ENCODE data around the gene WNT4. TPM values are rescaled to one million over a fixed set of nuclear protein-coding genes. Genes with fewer than 3 reads are reported as not detected.
A peak's percentile ranks its signal among the peaks of the same experiment; 100 is the strongest.

WNT4 gene
- not detected in 2 replicates for total RNA-seq

GRCh38 chr1:22143065-22144033 is at the start of gene WNT4:
Gene WNT4, minus strand, starts transcription at chr1:22143097. Its CDS starts 175 bp downstream, at chr1:22142922.
- intact Hi-C loops (cut with micrococcal nuclease) = no loop called here
- H3K4me3 Mint-ChIP-seq = peak within 1 kb of the TSS; percentile 72
- DNase-seq (ENCODE audit: low spot score) = peak; percentile 6
- H3K4me1 Mint-ChIP-seq (ENCODE audit: low read depth) = peaks cover 8% of the 10 kb centered on the region
- peak within 1 kb of the TSS; percentile 34 for H3K27ac Mint-ChIP-seq
- no peaks in the 10 kb centered on the region for H3K9me3 Mint-ChIP-seq
- H3K36me3 Mint-ChIP-seq (ENCODE audit: low read depth) = peaks cover 3% of the 10 kb centered on the region
- H3K27me3 Mint-ChIP-seq (ENCODE audit: insufficient read depth) = peaks cover 54% of the 10 kb centered on the region

GRCh38 chr1:22190731-22191130 is 47.8 kb upstream of the WNT4 start:
- Mint-ChIP-seq H3K36me3 (ENCODE audit: low read depth) (no peaks in the 10 kb centered on the region), H3K27ac (no peak overlapping the region), H3K27me3 (ENCODE audit: insufficient read depth) (peaks cover 9% of the 10 kb centered on the region), H3K4me1 (ENCODE audit: low read depth) (no peaks in the 10 kb centered on the region), H3K4me3 (no peak overlapping the region), H3K9me3 (no peaks in the 10 kb centered on the region)
- intact Hi-C loops (cut with micrococcal nuclease) = no loop called here
- DNase-seq (ENCODE audit: low spot score) = no peak

GRCh38 chr1:22190251-22190650 is 47.4 kb upstream of the WNT4 start:
- no peak for DNase-seq (ENCODE audit: low spot score)
- Mint-ChIP-seq H3K4me1 (ENCODE audit: low read depth) (no peaks in the 10 kb centered on the region), H3K36me3 (ENCODE audit: low read depth) (no peaks in the 10 kb centered on the region), H3K9me3 (no peaks in the 10 kb centered on the region), H3K27me3 (ENCODE audit: insufficient read depth) (peaks cover 13% of the 10 kb centered on the region), H3K27ac (no peak overlapping the region), H3K4me3 (no peak overlapping the region)
- intact Hi-C loops (cut with micrococcal nuclease) = no loop called here

GRCh38 chr1:22189619-22190018 is 46.7 kb upstream of the WNT4 start:
- Mint-ChIP-seq H3K27me3 (ENCODE audit: insufficient read depth) (peaks cover 13% of the 10 kb centered on the region), H3K27ac (no peak overlapping the region), H3K9me3 (no peaks in the 10 kb centered on the region), H3K4me1 (ENCODE audit: low read depth) (no peaks in the 10 kb centered on the region), H3K4me3 (no peak overlapping the region), H3K36me3 (ENCODE audit: low read depth) (no peaks in the 10 kb centered on the region)
- intact Hi-C loops (cut with micrococcal nuclease) = no loop called here
- DNase-seq (ENCODE audit: low spot score) = no peak

GRCh38 chr1:22188914-22189313 is 46.0 kb upstream of the WNT4 start:
- no peaks in the 10 kb centered on the region for H3K9me3 Mint-ChIP-seq
- H3K36me3 Mint-ChIP-seq (ENCODE audit: low read depth) = no peaks in the 10 kb centered on the region
- H3K27me3 Mint-ChIP-seq (ENCODE audit: insufficient read depth) = peaks cover 13% of the 10 kb centered on the region
- H3K27ac Mint-ChIP-seq = no peak overlapping the region
- DNase-seq (ENCODE audit: low spot score) = no peak
- intact Hi-C loops (cut with micrococcal nuclease) = no loop called here
- H3K4me3 Mint-ChIP-seq = no peak overlapping the region
- H3K4me1 Mint-ChIP-seq (ENCODE audit: low read depth) = no peaks in the 10 kb centered on the region

GRCh38 chr1:22188436-22188835 is 45.5 kb upstream of the WNT4 start:
- Mint-ChIP-seq H3K27ac (no peak overlapping the region), H3K27me3 (ENCODE audit: insufficient read depth) (peaks cover 16% of the 10 kb centered on the region), H3K4me1 (ENCODE audit: low read depth) (no peaks in the 10 kb centered on the region), H3K36me3 (ENCODE audit: low read depth) (no peaks in the 10 kb centered on the region), H3K9me3 (no peaks in the 10 kb centered on the region), H3K4me3 (no peak overlapping the region)
- intact Hi-C loops (cut with micrococcal nuclease) = no loop called here
- no peak for DNase-seq (ENCODE audit: low spot score)

- Mint-ChIP-seq H3K4me3 (no peak overlapping the region), H3K4me1 (ENCODE audit: low read depth) (no peaks in the 10 kb centered on the region), H3K27ac (no peak overlapping the region), H3K36me3 (ENCODE audit: low read depth) (no peaks in the 10 kb centered on the region), H3K9me3 (no peaks in the 10 kb centered on the region), H3K27me3 (ENCODE audit: insufficient read depth) (peaks cover 17% of the 10 kb centered on the region)
- intact Hi-C loops (cut with micrococcal nuclease) = no loop called here
- no peak for DNase-seq (ENCODE audit: low spot score)
Observed at GRCh38 chr1:22186311-22186710, 43.4 kb upstream of the WNT4 start.

GRCh38 chr1:22184892-22185612 is 42.2 kb upstream of the WNT4 start:
- Mint-ChIP-seq H3K27ac (no peak overlapping the region), H3K36me3 (ENCODE audit: low read depth) (no peaks in the 10 kb centered on the region), H3K9me3 (no peaks in the 10 kb centered on the region), H3K4me1 (ENCODE audit: low read depth) (no peaks in the 10 kb centered on the region), H3K27me3 (ENCODE audit: insufficient read depth) (peaks cover 20% of the 10 kb centered on the region), H3K4me3 (no peak overlapping the region)
- no peak for DNase-seq (ENCODE audit: low spot score)
- intact Hi-C loops (cut with micrococcal nuclease) = no loop called here

- intact Hi-C loops (cut with micrococcal nuclease) = no loop called here
- no peak for DNase-seq (ENCODE audit: low spot score)
- Mint-ChIP-seq H3K27ac (no peak overlapping the region), H3K4me3 (no peak overlapping the region), H3K36me3 (ENCODE audit: low read depth) (no peaks in the 10 kb centered on the region), H3K9me3 (no peaks in the 10 kb centered on the region), H3K27me3 (ENCODE audit: insufficient read depth) (peaks cover 22% of the 10 kb centered on the region), H3K4me1 (ENCODE audit: low read depth) (no peaks in the 10 kb centered on the region)
Observed at GRCh38 chr1:22184454-22184853, 41.6 kb upstream of the WNT4 start.

GRCh38 chr1:22182715-22183114 is 39.8 kb upstream of the WNT4 start:
- H3K9me3 Mint-ChIP-seq = no peaks in the 10 kb centered on the region
- no peak overlapping the region for H3K4me3 Mint-ChIP-seq
- intact Hi-C loops (cut with micrococcal nuclease) = no loop called here
- no peak for DNase-seq (ENCODE audit: low spot score)
- H3K4me1 Mint-ChIP-seq (ENCODE audit: low read depth) = no peaks in the 10 kb centered on the region
- H3K27ac Mint-ChIP-seq = no peak overlapping the region
- peaks cover 22% of the 10 kb centered on the region for H3K27me3 Mint-ChIP-seq (ENCODE audit: insufficient read depth)
- H3K36me3 Mint-ChIP-seq (ENCODE audit: low read depth) = no peaks in the 10 kb centered on the region

GRCh38 chr1:22179197-22179803 is 36.4 kb upstream of the WNT4 start:
- Mint-ChIP-seq H3K4me1 (ENCODE audit: low read depth) (peaks cover 5% of the 10 kb centered on the region), H3K27me3 (ENCODE audit: insufficient read depth) (peaks cover 19% of the 10 kb centered on the region), H3K4me3 (no peak overlapping the region), H3K27ac (no peak overlapping the region), H3K36me3 (ENCODE audit: low read depth) (no peaks in the 10 kb centered on the region), H3K9me3 (no peaks in the 10 kb centered on the region)
- intact Hi-C loops (cut with micrococcal nuclease) = no loop called here
- DNase-seq (ENCODE audit: low spot score) = no peak

GRCh38 chr1:22177354-22178003 is 34.6 kb upstream of the WNT4 start:
- no peak overlapping the region for H3K4me3 Mint-ChIP-seq
- H3K27me3 Mint-ChIP-seq (ENCODE audit: insufficient read depth) = peaks cover 19% of the 10 kb centered on the region
- H3K27ac Mint-ChIP-seq = no peak overlapping the region
- DNase-seq (ENCODE audit: low spot score) = no peak
- H3K36me3 Mint-ChIP-seq (ENCODE audit: low read depth) = no peaks in the 10 kb centered on the region
- no peaks in the 10 kb centered on the region for H3K9me3 Mint-ChIP-seq
- peaks cover 5% of the 10 kb centered on the region for H3K4me1 Mint-ChIP-seq (ENCODE audit: low read depth)
- intact Hi-C loops (cut with micrococcal nuclease) = no loop called here

Data from activated T-helper 1 cell treated with anti-CD3 and anti-CD28 coated beads, Interleukin-12 subunit alpha, Interleukin-12 subunit beta, Interleukin-2, Interleukin-4 antibody, amounts not matched to agents 30 ng/mL and 10 ng/mL and 1 ng/mL, durations not matched to agents 14 hours and 24 hours and 36 hours (primary cell).